IPS-15b (cell line): Measurements from ENCODE around the gene PLCXD3.

Source experiments
- H3K27me3 ChIP-seq: one replicate; pipeline ENCODE4 v1.6.1; 2013; ENCODE audit warnings: low read length; ENCODE audit not compliant: control insufficient read depth, insufficient read depth
- H3K36me3 ChIP-seq: one replicate; pipeline ENCODE4 v1.6.1; 2013; ENCODE audit warnings: low read length; ENCODE audit not compliant: control insufficient read depth, insufficient read depth
- H3K4me1 ChIP-seq: one replicate; pipeline ENCODE4 v1.6.1; 2013; ENCODE audit warnings: mild to moderate bottlenecking, low read length; ENCODE audit not compliant: control insufficient read depth, insufficient read depth
- H3K4me3 ChIP-seq: one replicate; pipeline ENCODE4 v1.5.1; 2013; ENCODE audit warnings: low read depth, low read length
- H3K9ac ChIP-seq: one replicate; pipeline ENCODE4 v1.6.1; 2013; ENCODE audit warnings: low read depth, mild to moderate bottlenecking, low read length
- H3K9me3 ChIP-seq: one replicate; pipeline ENCODE4 v1.6.1; 2013; ENCODE audit warnings: mild to moderate bottlenecking, low read length; ENCODE audit not compliant: control insufficient read depth, insufficient read depth

The PLCXD3 gene

DNA sequence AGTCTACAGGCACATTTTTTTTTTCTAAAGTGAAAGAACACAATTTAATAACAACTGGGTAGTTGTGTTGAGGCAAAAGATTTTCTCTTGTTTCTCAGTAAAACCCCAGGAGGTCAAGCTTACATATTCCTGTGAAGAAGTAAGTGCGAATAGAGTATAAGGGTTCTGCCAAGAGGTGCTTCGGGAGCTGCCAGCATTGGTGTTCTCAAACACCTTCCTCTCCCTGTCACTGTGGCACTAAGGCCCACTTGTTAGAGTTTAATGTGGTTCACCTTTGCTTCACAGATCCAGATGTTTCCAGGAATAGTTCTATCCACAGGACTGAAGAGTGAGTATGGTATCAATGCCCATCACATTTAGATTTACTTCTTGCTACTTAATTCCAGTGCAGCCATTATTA, 205.3 kb downstream of the PLCXD3 start:
- no peak overlapping the region for H3K4me3 ChIP-seq
- H3K4me1 ChIP-seq, result no peaks in the 10 kb centered on the region
- no peaks in the 10 kb centered on the region for H3K27me3 ChIP-seq
- H3K9me3 ChIP-seq, result no peaks in the 10 kb centered on the region
- no peaks in the 10 kb centered on the region for H3K36me3 ChIP-seq
- no peak overlapping the region for H3K9ac ChIP-seq

- no peaks in the 10 kb centered on the region for H3K4me1 ChIP-seq
- no peak overlapping the region for H3K4me3 ChIP-seq
These were observed 214.3 kb downstream of the PLCXD3 start for GRCh38 chr5:41296066-41296465.

GRCh38 chr5:41291323-41291722, 219.1 kb downstream of the PLCXD3 start:
- Histone ChIP-seq H3K9ac (no peak overlapping the region), H3K27me3 (no peaks in the 10 kb centered on the region), H3K4me1 (no peaks in the 10 kb centered on the region), H3K9me3 (peaks cover 8% of the 10 kb centered on the region), H3K36me3 (peaks cover 3% of the 10 kb centered on the region), H3K4me3 (no peak overlapping the region)

More at GRCh38 chr5:41296066-41296465, 214.3 kb downstream of the PLCXD3 start:
- Histone ChIP-seq H3K9me3 (no peaks in the 10 kb centered on the region), H3K27me3 (no peaks in the 10 kb centered on the region), H3K9ac (no peak overlapping the region), H3K36me3 (no peaks in the 10 kb centered on the region)

DNA sequence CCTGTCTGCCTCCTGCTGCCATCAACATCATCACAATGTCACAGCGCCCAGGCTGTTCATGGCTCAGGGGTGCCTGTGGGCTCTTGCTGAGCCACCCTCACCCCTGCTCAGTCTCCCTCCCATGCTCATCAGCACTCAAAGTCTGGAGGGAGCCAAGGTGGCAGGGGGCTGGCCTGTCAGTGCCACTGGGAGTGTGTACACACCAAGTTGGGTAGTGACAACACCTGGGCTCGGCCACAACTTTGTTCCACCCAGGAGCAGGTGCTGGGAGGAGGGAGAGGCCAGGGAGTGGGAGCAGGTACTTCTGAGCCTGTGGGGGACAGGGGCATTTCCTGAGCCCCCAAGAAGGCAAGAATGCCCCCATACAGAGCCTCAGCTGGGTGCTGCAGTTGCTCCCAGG, 219.6 kb downstream of the PLCXD3 start:
- H3K4me1 ChIP-seq, result peaks cover under 1% of the 10 kb centered on the region
- H3K4me3 ChIP-seq, result no peak overlapping the region
- no peak overlapping the region for H3K9ac ChIP-seq
- peaks cover 3% of the 10 kb centered on the region for H3K36me3 ChIP-seq
- no peaks in the 10 kb centered on the region for H3K27me3 ChIP-seq
- peaks cover 8% of the 10 kb centered on the region for H3K9me3 ChIP-seq

DNA sequence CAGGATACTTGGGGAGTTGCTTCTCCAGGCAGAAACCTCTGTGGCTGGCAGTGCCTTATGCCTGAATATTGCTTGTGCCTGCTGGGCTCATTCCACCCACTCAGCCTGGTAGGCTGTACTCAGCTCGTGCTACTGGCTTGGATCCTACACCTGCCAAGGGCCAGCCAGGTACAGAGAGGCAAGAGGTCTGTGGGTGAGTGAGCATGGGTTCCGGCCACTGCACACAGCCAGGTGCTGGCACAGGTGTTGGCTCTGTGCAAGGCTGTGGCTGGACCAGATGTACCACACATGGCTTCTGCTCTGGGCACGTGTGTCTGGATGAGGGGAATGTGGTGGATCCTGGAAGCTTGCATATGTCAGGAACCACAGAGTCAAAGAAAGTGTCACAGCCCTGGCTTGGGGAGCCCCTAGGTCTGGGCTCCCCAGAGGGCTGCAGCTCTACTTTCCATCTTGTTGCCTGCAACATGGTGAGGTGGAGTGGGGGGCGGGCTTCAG, 220.4 kb downstream of the PLCXD3 start:
- Histone ChIP-seq H3K36me3 (peaks cover 3% of the 10 kb centered on the region), H3K27me3 (no peaks in the 10 kb centered on the region), H3K4me3 (no peak overlapping the region), H3K9me3 (peaks cover 8% of the 10 kb centered on the region), H3K9ac (no peak overlapping the region), H3K4me1 (peaks cover 8% of the 10 kb centered on the region)

GRCh38 chr5:41286696-41287095, 223.7 kb downstream of the PLCXD3 start:
- no peak overlapping the region for H3K4me3 ChIP-seq
- peaks cover 8% of the 10 kb centered on the region for H3K4me1 ChIP-seq
- no peak overlapping the region for H3K9ac ChIP-seq
- peaks cover 3% of the 10 kb centered on the region for H3K36me3 ChIP-seq
- peaks cover 8% of the 10 kb centered on the region for H3K9me3 ChIP-seq
- no peaks in the 10 kb centered on the region for H3K27me3 ChIP-seq

GRCh38 chr5:41286165-41286564, 224.2 kb downstream of the PLCXD3 start:
- peaks cover 8% of the 10 kb centered on the region for H3K9me3 ChIP-seq
- peaks cover 3% of the 10 kb centered on the region for H3K36me3 ChIP-seq
- no peak overlapping the region for H3K4me3 ChIP-seq
- no peaks in the 10 kb centered on the region for H3K27me3 ChIP-seq
- no peak overlapping the region for H3K9ac ChIP-seq
- peaks cover 8% of the 10 kb centered on the region for H3K4me1 ChIP-seq

DNA sequence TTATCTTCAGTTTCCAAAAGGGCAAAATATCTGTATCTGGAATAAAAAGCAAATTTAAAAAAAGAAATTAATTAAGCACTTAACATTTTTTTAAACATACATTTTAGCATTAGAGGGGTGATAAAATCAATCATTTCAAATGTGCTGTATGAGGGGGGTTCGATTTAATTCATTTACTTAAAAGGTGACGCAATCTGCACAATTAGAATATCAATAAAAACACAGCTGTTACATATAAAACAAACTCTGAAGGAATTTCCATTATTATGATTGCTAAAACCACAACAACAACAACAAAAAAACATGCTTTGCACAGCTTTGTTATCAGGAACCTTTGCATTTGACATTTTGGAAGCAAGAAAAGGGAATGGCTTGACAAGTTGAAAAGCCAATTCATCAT, 225.5 kb downstream of the PLCXD3 start:
- Histone ChIP-seq H3K9me3 (peaks cover 3% of the 10 kb centered on the region), H3K27me3 (no peaks in the 10 kb centered on the region), H3K4me3 (no peak overlapping the region), H3K36me3 (no peaks in the 10 kb centered on the region), H3K9ac (no peak overlapping the region), H3K4me1 (peaks cover 8% of the 10 kb centered on the region)

DNA sequence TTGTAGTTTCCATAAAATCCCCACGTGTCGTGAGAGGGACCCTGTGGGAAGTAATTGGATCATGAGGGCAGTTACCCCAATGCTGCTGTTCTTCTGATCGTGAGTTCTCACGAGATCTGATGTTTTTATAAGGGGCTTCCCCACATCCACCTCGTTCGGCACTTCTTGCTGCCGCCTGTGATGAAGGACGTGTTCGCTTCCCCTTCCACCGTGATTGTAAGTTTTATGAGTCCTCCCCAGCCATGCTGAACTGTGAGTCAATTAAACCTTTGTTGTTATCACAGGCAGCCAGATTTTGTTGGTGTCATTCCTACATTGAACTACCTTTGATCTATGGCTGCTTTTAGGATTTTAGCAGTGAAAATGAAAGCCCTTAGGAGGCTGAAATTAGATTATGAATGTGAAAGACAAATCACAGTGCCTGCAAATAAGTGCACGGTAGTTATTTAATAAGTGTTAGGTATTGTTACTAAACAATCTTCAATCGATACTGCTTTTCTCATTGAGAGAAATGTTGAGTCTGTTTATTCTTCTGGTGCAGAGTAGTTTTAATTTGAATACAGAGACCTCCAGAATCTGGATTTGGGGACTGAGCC, 229.1 kb downstream of the PLCXD3 start:
- peaks cover 8% of the 10 kb centered on the region for H3K4me1 ChIP-seq
- H3K9ac ChIP-seq, result no peak overlapping the region
- no peaks in the 10 kb centered on the region for H3K27me3 ChIP-seq
- H3K9me3 ChIP-seq, result no peaks in the 10 kb centered on the region
- H3K4me3 ChIP-seq, result no peak overlapping the region
- H3K36me3 ChIP-seq, result no peaks in the 10 kb centered on the region

DNA sequence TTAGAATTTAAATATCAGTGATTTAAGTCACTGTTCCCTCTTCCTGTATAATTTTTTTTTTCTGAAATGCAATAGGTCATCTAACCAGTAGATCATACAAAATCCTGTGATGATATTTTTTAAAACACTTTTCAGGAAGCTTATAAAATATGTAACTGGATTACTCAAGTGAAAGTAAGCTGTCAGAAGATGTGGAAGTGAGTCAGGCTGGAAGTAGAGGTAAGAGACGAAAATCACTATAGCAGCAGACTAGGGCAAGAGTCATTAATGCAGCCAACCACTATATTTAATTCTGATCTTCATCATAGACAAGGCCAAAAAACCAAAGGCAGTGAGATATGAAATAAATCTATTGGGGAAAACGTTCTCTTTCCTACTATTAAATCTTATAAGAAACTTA, 231.4 kb downstream of the PLCXD3 start:
- Histone ChIP-seq H3K36me3 (no peaks in the 10 kb centered on the region), H3K9ac (no peak overlapping the region), H3K9me3 (no peaks in the 10 kb centered on the region), H3K27me3 (no peaks in the 10 kb centered on the region), H3K4me1 (no peaks in the 10 kb centered on the region), H3K4me3 (no peak overlapping the region)

DNA sequence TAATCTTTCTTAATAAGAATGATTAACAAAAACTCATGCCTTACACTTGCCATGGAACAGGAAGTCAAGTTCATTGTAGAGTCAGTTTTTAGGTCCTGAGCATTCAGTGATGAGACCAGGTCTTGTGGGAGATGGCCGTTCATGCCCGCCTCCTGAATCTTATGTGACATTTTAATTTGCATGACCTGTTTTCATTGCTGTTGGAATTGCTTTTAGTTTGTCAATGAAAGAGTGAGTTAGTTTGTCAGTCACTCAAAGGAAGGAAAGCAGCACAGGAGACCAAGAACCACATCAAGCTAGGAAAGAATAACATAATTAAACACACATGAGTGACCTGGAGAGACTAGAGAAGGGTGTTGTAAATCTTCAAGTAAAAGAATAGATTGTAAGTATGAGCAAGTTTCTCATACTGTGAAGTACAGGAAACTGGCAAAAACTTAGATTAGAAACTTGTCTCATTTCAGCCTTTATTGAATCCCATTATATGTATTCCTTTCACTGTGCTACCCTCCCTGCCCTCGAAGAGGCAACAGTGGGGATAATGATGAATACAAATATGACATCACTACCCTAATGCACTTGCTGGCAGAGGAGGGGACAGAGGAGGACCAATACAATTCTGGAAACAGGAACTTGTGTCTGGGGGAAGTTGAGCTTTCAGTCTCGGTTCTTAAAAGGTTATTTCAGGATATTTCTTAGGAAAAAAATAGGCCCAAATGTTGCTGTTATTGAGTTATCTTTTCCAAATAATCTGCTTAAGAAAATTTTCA, 232.7 kb downstream of the PLCXD3 start:
- Histone ChIP-seq H3K9ac (no peak overlapping the region), H3K4me1 (no peaks in the 10 kb centered on the region), H3K9me3 (no peaks in the 10 kb centered on the region), H3K27me3 (no peaks in the 10 kb centered on the region), H3K36me3 (no peaks in the 10 kb centered on the region), H3K4me3 (no peak overlapping the region)
